GM13977 (cell line): ENCODE measurements around the gene PRPS2.

Experiments used
- DNase-seq: peaks from one replicate; pipeline ENCODE4 v3.0.0; 2012; ENCODE audit warnings: low spot score
- in situ Hi-C: fragments of 300-500 bp; cut with MboI; formaldehyde crosslinking; loops from one replicate; pipeline ENCODE4 v1.12.0; 2022; ENCODE audit warnings: low sequenced_read_pairs, low pct_unique_long_range_greater_than_20kb, mixed read lengths, inconsistent platforms; ENCODE audit not compliant: unreplicated experiment
- TF ChIP-seq, protein P1 (sequence below): IDR thresholded peaks from 2 replicates; pipeline ENCODE4 v1.5.1; 2012; ENCODE audit warnings: mild to moderate bottlenecking, control low read depth; ENCODE audit not compliant: insufficient read depth; ENCODE audit errors: extremely low read depth, missing control alignments

PRPS2 gene

GRCh38 chrX:12767856-12768255, 23.4 kb upstream of the PRPS2 start:
- in situ Hi-C loops = no loop called here
- TF ChIP-seq, protein P1, sequence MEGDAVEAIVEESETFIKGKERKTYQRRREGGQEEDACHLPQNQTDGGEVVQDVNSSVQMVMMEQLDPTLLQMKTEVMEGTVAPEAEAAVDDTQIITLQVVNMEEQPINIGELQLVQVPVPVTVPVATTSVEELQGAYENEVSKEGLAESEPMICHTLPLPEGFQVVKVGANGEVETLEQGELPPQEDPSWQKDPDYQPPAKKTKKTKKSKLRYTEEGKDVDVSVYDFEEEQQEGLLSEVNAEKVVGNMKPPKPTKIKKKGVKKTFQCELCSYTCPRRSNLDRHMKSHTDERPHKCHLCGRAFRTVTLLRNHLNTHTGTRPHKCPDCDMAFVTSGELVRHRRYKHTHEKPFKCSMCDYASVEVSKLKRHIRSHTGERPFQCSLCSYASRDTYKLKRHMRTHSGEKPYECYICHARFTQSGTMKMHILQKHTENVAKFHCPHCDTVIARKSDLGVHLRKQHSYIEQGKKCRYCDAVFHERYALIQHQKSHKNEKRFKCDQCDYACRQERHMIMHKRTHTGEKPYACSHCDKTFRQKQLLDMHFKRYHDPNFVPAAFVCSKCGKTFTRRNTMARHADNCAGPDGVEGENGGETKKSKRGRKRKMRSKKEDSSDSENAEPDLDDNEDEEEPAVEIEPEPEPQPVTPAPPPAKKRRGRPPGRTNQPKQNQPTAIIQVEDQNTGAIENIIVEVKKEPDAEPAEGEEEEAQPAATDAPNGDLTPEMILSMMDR = no peak
- no peak for DNase-seq

DNA sequence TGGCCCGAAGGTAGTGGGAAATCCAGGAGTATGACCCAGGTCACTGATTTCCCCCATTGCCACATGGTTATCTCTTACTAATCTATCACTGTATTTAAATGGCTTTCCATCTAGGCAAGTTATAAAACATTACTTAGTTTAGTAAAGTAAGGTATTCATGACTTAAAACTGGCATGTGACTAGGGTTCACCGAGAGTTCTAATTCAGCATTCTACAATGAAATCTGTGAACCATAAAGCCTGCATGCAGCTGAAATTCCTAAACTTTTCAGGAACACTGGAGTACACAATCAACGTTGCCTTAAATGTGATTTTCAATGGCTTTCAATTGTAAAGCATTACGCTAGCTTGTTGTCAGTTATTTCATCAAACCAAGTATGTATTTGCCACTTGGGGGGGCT, 22.7 kb upstream of the PRPS2 start:
- no peak for DNase-seq
- in situ Hi-C loops = no loop called here
- TF ChIP-seq, protein P1 = peak; percentile 3

DNA sequence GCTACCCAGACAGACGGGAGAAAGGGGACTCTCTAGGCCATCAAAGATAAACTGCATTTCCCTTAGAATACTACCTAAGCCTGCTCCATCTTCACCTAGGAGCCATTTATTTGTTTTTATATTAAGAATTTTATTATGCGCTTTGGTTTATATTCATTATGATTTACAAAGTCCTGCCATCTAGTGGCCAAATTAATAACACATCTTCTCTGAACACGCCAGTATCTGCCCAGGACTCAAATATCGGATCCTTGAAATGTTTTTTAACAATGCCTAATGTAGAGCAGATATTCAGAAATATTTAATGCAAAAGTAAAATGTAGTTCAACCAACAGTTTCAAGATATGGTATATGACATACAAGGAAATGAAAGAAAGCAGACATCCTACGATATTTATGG, 20.8 kb upstream of the PRPS2 start:
- in situ Hi-C loops = no loop called here
- no peak for DNase-seq
- TF ChIP-seq, protein P1 = peak; percentile 51

- TF ChIP-seq, protein P1 = peak; percentile 93
- peak; percentile 46 for DNase-seq
- in situ Hi-C loops = no loop called here
Measured at GRCh38 chrX:12771445-12772069, 19.7 kb upstream of the PRPS2 start.

DNA sequence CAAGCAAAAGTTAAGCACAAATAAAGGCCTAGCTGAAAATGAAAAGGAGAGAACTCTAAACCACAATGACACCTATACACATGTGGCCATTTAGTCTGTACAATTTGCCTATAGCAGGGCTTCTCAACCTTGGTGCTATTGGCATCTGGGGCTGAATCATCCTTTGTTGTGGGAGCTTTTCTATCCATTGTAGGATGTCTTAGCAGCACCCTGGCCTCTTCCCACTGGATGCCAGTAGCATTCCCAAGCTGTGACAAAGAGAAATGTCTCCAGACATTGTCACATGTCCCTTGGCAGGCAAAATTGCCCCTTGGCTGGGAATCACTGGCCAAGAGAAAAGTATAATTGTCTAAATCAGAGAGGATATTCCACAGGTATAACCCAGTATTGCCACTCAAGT, 13.5 kb upstream of the PRPS2 start:
- no peak for DNase-seq
- in situ Hi-C loops = no loop called here
- TF ChIP-seq, protein P1 = no peak

DNA sequence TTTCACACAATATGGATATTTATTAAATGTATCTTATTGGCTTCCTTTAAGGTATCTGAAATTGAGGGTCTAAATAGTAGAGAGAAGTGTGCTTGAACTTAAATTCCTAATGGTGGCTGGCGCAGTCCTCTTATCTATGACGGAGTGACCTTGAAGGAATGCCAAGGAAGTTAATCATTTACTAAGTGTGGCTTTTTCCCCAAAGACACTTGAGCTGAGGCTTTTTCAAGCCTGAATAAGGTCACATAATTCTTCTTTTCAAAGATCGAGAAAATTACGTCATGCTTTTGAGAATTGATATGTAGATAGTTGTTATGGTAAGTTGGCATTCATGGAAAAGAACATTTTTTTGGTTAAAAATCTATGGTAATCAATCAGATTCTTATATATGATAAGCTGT, 11.7 kb upstream of the PRPS2 start:
- DNase-seq = no peak
- TF ChIP-seq, protein P1 = no peak
- in situ Hi-C loops = no loop called here
